Measurements from ENCODE around the gene APOBEC2.

Gene APOBEC2

DNA sequence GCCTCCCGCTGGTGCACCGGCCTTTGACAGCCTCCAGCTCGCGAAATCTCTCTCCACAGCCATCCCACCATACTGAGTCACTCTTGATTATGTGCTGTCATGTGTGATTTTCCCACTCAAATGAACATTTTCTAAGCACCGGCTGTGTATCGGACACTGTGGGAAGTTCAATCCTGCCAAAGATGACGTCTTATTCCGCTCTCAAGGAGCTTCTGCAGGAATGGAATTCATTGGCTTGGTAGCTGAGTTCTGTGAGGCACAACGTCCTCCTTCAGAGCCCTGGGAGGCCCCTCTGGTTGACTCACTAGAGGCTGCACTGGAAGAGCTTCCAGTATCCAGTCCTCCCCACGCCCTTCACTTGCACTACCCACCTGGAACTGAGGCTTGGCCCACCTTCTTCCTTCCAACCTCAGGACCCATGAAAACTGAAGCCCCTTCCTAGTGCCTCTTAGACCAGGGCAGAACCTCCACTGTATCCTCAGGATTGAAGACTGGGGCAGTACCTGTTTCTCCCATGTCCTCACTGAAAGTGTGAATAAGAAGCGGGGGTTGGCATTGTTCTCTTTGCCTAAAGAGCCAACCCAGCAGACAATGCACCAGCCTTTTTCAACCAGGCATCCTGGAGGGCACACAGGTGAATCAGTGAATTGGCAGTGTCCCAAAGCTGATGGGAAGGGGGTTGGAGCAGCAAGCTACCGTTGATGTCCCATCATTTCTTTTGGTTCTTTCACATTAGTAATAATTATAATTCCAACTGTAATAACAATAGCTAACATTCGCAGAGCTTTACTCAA is 15.7 kb upstream of the APOBEC2 start:
- DNase-seq (ENCODE audit: low read depth) = no peak

DNA sequence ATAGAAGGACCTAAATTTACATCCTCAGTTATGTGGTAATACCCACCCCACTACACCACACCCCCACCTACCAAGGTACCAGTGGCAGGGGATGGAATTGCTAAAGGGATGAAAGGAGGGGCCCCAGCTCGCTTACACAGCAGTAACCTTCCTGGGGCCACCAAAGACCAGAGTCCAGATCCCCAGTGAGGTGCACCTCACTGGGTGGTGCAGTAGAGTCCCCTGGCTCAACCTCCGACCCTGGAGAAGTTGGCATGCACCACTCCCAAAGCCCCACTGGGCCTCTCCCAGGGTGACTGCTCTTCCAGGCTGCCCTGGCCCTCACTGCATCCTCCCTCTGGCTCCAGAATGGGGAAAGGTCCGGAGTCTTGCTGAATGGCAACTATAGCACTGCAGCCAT is 14.8 kb upstream of the APOBEC2 start:
- DNase-seq (ENCODE audit: low read depth) = no peak

DNA sequence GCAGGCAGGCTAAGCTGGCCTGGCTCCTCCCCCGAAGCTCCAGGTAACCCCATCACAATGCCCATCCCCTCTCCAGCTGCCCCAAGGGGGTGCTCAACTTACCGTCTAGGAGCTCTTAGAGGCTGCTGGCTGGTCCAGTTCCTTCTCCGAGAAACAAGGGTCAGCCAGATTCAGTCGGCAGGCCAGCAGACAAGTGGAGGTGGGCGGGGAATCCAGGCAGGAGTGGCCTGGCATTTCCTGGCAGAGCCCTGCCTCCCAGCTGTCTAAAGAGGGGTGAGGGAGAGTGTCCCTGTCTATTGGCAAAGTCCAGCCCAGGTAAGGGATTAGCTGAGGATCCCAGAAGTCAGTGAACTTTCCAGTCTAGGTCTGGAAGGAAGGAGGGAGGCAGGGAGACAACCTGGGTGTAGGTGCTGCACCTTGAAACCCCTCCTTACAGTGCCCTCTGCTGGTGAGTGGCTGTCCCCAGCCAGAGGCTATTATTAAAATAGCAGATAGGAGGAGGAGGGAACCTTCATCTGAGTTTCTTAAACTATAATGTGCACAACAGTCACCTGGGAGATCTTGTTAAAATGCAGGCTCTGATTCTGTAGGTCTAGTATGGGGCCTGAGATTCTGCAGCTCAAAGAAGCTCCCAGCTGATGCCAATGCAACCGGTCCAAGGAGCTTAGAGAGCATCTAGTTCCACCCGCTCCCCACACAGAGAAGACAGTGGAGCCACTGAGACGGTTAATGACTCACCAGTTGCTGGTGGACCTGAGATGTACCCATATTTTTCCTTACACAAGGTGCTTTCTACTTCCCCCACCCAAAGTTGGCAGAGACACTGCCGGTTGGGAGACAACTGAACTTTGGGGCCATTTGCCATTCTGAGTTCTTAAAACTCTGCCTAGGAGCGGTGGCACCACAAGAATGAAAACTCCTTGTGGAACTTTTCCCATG is 13.7 kb upstream of the APOBEC2 start, which contains the start of gene UNC5CL:
TSS of gene UNC5CL (minus strand) at position 162 of the 939 bp plus-strand sequence. CDS start 4,147 bp downstream, outside the sequence.
- no peak for DNase-seq (ENCODE audit: low read depth)

DNA sequence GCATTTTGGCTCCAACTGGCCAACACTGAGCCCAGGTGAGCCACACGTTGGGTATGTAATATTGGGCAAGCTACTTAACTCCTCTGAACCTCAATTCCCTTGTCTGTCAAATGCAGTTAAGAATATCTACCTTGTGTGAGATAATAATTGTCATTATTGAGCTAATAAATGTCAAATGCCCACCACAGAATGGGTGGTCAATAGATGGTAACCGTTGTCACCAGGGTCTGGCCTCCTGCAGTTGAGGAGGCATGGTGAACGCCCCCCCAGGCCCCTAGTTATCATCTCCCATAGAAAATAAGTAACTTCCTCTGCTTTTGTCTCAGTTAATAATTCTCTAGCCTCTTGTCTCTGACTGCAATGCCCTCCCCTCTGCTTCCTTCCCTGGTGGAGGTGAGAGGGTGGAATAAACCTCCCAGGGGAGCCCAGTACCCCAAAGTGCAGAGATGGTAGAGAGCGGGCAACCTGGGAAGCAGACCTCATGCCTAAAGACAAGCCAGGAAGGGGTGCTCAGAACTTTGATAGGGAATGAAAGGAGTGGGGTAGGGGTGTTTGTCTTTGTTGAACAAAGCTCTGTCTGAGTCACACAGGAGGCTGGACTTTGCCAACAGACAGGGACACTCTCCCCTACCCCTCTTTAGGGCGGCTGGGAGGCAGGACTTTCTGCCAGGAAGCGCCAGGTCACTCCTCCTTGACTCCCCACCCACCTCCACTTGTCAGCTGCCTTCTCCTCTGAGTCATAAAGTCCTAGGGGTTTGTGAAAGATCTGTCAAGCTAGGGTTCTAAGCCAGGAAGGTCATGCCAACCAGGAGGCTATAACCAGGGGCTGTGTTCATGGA is 12.7 kb upstream of the APOBEC2 start:
- DNase-seq (ENCODE audit: low read depth) = no peak

DNA sequence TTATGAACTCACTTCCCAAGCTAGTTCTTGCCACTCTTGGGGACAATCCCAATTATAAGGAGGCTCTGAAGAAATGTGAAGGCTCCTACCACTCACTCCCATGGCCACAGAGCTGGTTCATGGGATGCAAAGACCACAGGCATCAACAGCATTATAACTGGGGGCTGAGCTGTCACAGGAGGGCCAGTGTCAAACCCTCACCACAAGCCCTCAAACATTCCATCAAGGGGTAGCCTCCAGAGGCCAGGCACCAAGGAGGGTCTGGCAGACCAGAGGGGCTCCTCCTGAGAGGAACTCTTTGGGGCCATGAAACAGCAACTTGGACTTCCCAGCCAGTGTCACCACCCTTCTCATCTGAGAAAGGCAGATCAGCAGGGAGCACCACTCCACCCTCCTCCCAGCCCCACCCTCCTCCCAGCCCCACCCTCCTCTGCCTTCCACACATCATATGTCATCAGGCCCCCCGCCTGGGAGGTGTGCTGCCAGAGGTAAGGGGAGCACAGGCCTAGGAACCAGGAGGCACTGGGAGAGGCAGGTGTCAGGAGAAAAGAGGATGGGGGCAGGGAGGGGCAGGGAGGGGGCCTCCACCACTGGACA is 12.0 kb upstream of the APOBEC2 start:
- DNase-seq (ENCODE audit: low read depth) = no peak

DNA sequence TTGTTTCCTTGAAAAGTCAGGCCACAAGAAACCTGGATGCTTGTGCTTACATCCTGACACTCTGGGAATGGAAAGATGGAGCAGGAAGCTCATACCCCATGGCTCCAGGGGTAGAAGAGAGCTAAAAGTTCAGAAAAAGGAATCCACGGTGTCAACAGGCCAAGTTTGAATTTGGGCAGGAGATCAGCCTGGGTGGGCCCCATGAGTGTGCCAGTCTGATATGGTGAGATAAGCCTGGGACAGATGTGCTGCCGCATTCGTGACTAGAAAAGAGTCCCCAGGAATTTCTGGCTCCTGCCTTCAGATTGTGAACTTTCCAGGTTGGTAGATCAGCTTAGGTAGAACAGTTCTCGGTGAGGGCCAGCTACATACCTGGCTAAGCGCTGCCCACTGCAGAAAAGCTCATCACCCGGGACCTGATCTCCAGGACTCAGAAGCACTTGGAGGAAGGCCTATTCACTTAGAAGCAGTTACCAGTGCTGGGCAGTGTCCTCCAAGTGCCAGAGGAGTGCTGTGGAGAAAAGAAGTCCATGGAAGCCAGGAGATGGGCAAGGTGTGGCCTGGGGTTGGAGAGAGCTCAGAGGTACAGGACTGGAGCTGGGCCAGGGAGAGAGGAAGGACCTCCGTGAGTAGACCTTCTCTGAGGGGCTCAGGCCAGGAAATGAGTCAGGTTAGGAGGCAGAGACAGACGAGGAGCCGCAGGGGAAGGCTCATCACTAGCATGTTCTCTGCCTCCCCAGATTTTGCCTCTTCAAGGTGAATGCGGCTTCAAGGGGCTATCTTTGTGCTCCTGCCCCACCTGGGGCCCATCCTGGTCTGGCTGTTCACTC is 10.6 kb upstream of the APOBEC2 start, which contains the start of gene TSPO2:
TSS of gene TSPO2 (plus strand) at position 242 of the 830 bp plus-strand sequence. CDS start at position 761, 519 bp downstream.
- DNase-seq (ENCODE audit: low read depth) = no peak

DNA sequence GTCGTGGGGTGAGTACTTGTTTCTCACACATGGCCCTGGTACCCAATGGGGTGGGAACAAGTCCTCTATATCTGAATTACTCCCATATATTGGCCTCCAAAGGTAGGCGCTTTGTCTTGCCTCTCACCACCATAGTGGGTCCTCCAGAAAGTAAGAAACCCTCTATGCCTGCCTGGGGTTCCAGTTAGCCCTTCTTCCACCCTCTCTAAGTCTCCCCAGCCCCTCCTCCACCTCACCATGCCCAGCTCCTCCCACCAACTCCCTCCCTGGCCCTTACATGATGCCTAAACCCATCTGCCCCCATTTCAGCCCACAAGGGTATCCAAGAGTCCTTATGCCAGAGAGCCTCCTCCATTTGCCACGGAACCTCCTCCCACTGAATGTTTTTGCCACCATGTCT is 9.9 kb upstream of the APOBEC2 start:
- DNase-seq (ENCODE audit: low read depth) = no peak

DNA sequence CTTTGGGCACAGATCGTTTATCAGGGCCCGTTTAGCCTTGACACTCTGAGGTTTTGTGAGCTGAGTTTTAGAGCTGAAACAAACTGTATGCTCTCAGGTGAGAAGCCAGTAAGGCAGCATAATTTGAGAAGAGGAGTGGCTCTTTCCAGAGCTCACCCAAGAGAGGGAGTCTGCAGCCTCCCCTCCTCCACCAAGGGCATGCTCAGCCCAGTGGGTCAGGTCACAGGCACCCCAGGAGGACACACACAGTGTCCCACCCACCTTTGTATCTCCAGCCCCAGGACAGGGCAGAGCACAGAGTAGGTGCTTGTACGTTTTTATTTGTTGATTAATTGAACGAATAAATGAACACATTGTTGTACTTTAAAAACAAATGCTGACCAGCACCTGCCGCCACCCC is 7.3 kb upstream of the APOBEC2 start:
- DNase-seq (ENCODE audit: low read depth) = no peak

DNA sequence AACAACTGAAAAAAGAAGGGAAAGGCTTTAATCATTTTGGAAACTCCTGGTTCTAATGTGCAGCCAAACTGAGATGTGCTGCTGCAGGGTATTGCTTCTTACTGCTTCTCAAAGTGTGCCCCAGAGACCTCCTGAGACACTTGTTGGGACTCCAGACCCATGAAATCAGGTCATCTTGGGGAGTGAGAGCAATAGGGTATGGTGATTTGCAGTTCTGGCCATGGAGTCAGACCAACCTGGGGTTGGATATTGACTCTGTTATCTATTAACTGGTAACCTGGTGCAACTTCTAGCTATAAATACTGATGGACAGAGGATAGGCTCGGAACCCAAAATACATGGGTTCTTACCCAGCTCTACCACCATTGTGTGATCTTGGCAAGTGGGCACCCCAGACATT is 6.9 kb upstream of the APOBEC2 start:
- no peak for DNase-seq (ENCODE audit: low read depth)

DNA sequence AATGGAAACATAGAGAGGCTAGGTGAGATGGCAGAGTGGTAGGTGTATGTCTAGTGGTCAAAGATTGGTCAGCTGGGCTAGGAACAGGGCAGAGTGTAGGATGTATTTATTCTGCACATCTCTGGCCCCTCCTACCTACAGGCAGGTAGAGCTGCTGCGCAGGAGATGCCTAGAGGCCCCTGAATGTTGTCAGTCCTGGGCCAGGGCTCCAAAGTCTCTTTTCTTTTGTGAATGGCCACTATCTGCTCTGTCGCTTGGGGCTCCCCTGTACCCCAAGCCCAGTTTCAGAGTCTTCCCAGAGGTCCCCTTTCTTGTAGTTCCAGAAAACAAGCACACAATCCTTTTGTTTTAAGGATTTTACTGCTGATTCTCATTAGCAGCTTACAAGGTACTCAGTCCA is 5.7 kb upstream of the APOBEC2 start:
- no peak for DNase-seq (ENCODE audit: low read depth)

DNA sequence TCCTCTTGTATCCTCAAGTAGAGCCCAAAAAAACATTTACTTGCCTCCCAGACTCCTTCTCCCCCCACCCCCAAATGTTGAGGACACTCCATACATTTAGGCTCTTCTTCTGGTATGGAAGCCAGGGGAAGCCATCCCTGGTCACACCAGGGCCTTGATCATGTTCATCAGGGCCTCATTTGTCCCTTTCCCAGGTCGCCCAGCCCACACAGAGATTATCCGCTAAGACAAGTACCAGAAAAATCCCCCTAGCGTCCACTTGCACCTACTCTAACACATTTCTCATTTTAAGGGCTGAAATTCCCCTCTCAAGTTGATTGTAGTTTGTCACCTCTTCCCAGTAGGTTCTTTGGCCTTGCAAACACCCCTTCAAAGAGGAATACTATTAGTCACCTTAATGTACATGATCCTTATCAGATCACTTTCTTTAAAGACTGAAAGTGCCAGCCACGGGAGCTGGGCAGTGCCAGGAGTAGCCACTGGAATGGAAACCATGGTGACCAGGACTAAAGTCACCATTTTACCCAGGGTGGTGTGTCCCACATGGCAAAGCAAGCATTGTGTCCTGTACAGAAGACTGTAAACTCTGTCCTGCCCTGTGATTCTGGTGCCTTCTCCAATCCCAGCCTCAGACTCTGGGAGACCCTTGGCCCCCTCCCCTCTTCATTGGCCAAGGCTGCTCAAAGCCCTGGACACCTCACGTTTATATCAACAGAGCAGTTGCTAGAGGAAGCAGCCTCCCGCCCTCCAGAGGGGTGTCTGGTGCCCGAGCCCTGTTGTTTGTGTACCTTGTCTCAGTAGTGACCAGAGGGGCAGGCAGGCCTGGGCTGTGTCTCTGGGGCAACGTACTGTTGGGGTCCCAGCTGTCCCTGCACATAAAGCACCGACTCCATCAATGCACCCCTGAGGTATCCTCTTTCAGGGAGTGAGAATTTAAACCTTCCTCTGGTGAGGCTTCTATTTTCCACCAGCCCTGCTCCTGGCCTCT is 5.0 kb upstream of the APOBEC2 start:
- DNase-seq (ENCODE audit: low read depth) = no peak

DNA sequence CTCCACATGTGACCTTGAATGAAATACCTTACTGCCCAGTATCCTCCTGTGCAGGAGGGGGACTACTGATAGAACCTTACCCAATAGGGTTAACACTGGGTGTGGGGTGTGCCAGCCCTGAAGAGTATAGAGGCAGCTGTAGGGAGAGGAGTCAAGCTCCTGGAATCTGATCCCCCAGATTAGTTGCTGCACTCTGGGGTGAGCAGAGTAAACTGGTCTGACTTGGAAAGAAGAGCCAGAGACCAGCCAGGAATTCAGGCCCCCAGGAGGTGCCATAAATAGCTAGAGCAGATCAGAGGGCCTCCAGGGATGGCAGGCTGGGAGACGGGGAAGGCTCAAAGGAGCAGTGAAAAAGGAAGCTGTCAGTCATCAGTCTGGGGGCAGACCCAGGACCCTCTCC is 3.5 kb upstream of the APOBEC2 start:
- no peak for DNase-seq (ENCODE audit: low read depth)

DNA sequence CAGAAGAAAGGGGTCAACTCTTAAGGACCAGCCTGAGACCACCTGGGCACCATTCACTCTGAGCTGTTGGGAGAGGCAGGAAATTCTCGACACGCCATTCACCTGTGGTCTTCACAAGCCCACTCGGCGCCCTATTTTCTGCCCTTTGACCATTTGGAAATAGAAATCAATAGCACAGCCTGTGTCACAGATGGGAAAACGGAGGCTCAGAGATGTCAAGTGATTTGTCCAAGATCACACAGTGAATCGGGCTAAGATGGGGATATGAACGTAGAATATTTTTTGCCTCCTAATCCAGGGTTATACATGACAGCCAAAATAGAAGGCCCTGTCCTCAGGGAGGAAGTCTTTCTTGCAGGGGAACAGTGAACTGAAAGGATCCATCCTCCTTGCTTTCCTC is 3.0 kb upstream of the APOBEC2 start:
- DNase-seq (ENCODE audit: low read depth) = no peak

DNA sequence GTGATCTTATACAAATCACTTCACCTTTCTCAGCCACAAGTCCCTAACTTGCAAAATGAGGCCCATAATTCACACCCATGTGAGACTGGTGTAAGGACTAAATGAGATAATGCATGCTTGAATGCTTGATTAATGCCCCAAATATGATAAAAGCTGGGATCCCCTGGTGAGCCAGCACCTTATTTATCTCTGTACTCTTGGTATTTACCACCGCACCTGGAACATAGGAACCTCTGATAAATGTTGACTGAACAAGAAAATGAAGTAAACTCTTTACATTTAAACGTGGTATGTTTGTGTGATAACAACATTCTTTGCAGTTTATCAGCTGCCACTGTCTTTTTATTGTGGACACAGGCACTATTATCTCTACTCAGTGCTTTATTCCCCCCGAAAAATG is 2.5 kb upstream of the APOBEC2 start:
- DNase-seq (ENCODE audit: low read depth) = no peak

DNA sequence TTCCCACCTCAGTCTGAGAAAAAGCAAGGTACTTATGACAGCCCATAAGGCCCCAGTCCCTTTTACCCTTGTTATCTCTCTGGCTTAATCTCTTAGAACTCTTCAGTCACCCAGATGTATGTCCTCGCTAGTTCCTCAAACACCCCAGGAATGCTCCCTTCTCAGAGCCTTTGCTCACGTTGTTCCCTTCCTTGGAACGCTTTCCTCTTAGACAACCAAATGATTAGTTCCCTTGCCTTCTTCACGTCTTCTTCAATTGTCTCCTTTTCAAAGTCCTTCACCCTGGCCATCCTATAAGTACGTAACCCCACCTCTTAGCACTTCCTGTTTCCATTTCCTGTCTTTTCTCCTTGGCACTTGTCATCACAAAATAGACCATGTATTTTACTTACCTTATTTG is 1.1 kb upstream of the APOBEC2 start:
- DNase-seq (ENCODE audit: low read depth) = no peak

DNA sequence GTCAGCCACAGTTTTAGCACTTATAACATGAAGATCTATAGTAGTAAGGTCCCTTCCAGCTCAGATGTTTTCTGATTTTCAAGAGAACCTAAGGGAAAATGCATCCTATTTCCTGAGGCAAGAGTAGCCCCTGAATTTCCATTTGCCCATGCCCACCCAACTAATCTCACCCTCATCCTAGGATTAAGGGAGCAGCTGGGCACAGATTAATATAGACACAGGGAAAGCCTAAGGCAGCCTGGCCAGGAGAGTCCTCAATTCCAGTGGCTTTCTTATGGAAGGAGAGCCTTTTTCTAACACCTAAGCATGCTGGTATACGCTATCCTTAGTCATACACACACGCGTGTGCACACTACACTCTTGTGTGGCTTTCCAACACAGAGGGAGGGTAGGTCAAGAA is 1.5 kb downstream of the APOBEC2 start:
- DNase-seq (ENCODE audit: low read depth) = no peak

DNA sequence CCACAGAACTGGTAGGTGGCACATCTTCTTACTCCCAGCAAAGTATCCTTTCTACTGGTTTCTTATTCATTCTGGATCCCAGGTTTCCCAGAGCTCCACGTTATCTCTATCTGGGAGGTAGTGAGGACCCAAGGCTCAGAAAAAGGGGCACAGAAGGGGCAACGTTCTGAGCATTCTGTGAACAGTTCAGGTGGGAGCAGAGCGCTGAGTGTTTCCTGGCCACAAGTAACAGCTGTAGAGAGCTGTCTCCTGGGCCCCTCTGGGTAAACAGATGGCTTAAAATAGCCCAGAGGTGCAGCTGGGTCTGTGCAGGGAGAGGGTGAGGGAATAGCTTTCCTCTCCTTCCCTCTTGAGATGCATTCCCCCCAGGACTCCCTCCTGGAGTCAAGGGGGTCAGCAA is 2.1 kb downstream of the APOBEC2 start:
- DNase-seq (ENCODE audit: low read depth) = no peak

DNA sequence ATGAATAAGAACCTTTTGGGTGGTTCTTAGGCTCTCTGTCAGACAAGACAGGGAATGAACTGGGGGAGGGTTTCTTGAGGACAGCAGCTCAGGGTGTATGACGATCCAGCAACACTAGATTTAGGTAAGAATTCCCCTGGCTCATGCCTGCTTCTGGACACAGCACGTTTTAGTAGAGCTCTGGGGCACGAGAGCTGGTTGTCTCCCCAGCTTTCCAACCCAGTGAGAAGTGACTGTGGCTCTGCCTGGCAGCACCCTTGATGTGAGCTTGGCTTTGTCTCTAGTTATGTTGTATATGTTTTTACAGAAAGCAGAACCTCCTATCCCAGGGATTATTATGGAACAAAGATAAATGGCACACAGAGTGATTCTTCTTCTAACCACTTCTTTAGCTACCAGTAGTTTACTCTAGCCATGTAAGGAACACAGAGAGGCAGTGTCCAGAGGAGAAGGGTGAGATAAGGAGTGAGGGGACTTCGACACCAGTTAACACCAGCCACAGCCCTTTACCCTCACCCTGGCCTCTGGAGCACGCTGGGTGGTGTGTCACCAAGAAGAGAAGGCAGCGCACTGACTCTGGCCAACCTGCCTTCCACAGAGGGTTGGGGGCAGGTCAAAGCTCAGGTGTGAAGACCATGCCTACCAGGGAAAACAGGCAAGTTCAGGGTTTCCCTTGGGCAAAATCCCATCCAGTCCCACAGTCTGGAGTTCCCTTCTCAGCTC is 3.9 kb downstream of the APOBEC2 start:
- no peak for DNase-seq (ENCODE audit: low read depth)

DNA sequence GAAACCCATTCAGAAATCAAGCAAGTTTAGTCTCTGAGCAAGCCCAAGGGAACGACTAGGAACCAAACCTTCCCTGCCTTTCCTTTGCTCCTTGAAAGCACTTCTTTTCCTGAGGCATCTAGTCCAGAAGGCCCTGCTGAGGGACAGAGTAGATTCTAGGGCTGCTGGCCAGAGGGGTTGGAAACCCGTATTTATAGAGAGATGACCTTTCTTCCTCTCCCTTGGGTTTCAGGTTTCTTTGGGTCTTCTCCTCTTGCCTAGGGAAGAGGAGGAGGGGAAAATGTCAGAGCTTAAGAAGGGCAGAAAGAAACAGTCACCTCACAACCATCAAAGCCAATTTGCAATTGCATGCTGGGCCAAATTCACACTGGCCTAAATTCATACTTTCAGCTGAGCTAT is 5.8 kb downstream of the APOBEC2 start:
- DNase-seq (ENCODE audit: low read depth) = no peak

All from fibroblast of the conjunctiva (primary cell).